NCI-H2081 treated with DMSO at 0.1 percent for 48 hours (cell line): ENCODE measurements around the gene SYNRG.

Experiments
- DNase-seq: peaks from one replicate; lab custom pipeline; 2025; lab: John Stamatoyannopoulos, UW

SYNRG gene

DNA sequence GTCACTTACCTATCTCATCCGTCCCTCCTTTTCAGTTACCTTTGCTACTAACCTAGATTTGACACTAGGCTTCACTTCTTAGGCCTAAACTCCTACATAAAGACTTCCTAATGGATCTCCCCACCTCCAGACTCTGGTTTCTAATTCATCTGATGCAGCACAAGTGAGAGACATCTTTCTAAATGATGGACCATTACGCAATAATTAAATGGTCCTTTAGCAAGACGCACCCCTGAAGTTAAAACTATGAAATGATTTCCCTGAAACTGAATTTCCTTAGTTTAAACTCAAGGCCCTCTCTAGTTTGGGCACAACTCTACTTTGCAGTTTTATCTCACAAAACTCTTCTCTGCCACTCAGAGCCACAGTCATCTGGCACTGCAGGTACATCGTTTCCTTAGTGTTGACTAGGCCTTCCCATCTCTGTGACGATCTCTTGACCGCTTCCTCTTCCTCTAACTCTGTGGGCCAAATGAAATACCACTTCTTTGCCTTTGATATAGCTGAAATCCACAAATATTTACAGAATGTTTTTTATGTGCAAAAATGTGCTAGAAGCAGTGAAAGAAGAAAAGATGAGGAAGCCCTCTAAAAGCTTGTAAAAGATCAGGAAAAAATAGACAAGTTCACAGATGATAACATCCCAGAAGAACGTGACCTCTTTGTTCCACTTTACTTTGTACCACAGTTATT lies 3.3 kb downstream of the SYNRG start:
- DNase-seq, result no peak

DNA sequence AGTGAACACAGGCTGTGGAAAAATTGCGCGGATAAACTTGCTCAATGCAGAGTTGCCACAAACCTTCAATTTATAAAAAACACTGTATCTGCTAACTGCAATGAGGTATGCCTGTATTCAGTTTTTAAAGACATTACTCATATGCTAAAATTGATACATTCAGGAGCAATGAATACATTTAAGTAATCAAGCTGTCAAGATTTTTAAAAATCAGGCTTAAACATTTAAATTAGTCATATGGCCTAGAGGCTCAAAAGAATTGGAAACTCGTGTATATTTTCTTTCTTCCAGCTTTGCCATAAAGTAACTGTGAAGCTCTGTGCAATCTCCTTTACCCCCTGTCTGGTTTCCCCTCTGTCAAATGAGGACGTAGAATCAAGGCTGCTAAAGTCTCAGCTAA lies 4.1 kb downstream of the SYNRG start:
- no peak for DNase-seq

DNA sequence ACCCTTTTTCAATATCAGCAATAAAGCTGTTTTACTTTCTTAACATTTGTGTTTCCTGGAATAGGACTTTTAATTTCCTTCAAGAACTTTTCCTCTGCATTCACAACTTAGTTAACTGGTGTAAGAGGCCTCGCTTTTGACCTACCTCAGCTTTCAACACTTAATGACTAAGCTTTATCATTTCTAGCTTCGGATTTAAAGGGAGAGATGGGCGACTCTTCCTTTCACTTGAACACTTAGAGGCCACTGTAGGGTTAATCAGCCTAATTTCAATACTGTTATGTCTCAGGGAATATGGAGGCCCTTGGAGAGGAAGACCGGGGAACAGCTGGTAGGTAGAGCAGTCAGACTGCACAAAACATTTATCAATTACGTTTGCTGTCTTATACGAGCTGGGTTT lies 4.7 kb downstream of the SYNRG start:
- DNase-seq, result no peak

DNA sequence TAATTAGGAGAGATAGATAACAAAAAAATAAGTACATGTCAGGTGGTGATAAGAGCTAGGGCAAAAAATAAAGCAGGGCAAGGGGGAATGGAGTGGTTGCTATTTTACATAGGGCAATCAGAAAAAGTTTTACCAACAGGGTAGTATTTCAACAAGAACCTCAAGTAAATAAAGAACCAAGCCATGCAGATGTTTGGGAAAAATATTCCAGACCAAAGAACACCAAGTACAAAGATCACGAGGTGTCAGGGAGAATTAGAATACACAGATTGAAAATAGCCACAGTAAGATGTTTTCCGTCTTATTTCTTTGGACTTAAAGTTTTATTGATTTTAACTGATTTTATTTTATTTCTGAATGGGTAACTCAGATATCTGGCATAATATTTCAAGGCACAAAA lies 11.1 kb downstream of the SYNRG start:
- no peak for DNase-seq

DNA sequence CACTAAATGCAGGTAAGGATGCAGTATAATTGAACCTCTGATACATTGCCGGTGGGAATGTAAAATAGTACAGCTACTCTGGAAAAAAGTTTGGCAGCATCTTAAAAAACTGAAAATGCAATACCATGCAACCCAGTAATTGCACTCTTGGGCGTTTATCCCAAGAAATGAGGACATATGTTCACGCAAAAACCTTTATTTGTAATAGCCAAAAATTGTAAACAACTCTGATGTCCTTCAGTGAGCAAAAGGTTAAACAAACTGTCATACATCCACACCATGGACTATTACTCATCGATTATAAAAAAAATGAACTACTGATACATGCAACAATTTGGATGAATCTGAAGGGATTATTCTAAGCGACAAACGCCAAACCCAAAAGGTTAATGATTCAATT lies 16.9 kb downstream of the SYNRG start:
- no peak for DNase-seq

DNA sequence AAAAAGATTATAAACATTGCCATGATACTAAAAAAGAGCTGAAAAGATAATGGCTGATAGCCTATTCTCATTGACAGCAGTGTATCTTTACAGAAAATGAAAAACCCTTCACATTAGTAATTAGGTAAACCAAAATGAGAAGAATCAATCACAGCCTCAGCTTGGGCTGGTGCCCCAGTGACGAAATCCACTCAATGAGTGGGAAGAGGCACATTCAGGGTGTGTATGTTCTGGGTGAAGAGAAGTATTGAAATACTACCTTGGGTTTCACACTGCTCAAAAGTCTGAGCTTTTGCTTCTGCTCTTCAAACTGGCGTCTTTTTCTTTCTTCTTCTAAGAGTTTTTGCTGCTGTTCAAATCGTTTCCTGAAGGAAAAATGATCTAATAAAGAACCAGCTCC lies 24.2 kb downstream of the SYNRG start:
- no peak for DNase-seq

DNA sequence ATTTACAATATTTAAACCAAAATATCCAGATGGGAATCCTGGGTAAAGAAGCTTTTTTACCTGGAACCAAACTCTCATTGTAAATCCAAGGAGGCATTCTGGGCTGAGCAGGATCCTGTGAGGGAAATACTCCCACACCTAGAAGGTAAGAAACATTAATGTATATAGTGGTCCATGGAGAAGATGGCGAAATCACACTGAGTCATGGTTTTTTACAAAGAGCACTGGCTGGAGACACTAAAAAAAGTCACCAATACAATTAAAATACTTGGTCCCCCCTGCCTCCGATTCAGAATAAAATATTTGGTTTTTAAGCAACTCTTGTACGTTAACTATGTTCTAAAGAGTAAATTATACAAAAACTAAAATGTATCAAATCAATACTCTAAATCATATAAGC lies 32.9 kb downstream of the SYNRG start:
- DNase-seq, result no peak

DNA sequence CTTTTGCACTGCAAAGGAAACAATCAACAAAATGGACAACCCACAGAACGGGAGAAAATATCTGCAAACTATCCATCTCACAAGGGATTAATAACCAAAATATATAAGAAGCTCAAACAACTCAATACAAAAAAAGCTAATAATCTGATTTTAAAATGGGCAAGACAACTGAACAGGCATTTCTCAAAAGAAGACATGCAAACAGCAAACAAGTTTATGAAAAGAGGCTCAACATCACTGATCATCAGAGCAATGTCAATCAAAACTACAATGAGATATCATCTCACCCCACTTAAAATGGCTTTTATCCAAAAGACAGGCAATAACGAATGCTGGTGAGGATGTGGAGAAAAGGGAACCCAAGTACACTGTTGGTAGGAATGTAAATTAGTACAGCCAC lies 34.8 kb downstream of the SYNRG start:
- no peak for DNase-seq

DNA sequence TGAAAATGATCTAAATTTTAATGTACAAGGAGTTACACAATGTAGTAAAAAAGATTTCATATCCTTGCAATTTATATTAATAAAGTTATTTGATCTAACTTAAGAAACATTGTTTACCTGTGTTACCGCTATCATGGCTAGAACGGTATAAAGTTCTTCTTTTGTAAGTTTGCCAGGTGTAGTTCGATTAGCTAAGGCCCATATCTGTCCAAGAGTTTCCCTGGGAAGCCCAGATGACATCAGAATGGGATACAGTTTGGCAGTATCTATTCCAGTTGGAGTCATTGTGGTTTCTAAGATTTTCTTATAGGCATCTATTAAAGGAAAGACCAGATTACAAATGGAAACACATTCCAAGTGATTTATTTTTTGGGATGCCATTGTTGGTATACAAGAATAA lies 37.5 kb downstream of the SYNRG start:
- DNase-seq, result no peak

DNA sequence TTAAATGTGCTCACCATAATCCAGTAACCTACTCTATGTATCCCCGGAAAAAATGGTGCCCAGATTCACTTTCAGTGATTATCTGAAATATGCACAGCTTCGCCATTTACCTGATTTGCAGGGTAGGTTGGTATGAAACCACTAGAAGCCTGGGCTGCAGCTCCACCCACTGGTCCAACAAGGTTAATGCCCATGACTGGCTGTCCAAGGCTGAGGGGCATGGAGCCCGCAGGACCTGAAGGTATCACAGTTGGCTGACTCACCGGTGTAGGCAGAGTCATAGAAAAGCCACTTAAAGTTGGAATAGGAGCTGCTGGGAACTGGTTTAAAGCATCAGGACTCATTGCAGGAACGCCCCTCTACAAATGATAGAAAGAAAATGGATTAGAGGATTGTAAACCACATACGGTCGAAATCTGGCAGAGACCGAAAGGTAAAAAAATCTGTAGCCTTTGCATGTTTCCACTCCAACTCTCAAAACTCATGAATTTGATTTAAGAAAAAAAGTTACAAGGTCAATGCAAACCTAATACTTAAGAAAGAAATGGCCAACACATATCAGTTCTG lies 38.6 kb downstream of the SYNRG start:
- no peak for DNase-seq

DNA sequence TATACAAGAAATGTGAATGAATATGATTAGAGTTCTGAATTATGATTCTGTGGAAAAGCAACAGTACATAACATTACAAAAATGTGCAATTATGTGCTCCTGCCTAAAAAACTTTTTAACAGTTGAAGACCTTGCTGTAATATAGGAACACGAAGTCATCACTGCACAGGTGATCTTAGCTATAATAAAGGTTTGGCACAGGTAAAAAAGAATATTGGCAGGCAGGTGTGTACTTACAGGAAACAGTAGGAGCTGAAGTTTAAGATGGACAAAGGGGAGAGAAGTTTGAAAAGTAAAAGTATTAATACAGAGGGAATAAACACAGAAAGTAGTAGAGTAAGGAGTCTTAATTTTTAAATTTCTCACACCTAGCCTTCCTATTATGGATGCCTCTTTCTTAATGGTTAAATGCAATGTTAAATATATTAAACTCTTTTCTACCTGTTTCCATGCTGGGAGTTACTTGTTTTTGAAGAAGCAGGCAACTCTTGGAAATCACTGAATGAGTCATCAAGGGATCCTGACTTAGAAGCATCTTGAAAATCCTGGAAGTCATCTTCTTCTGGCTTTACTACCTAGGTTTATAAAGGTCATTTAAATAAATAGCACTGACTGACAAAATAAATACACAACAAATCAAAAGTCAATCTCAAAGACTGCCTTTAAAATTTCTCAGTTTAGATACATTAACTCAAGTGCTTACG lies 40.7 kb downstream of the SYNRG start:
- no peak for DNase-seq

DNA sequence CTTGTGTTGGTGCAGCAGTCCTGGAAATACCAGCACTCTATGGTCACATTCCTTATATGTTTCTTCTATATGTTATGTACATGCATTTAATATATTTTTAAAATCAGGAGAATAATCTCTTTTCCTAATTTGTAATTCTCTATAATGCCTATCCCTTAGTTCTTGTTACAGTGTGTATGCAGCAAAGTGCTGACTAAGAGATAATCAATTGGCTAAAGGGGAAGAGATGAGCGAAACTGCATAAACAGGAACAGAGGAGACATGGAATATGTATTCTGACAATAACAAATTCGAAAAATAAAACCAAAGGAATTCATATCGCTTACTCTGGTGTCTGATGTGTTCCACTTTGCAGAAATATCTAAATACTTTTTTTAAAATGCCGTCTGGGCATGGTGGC lies 41.7 kb downstream of the SYNRG start:
- DNase-seq, result no peak

DNA sequence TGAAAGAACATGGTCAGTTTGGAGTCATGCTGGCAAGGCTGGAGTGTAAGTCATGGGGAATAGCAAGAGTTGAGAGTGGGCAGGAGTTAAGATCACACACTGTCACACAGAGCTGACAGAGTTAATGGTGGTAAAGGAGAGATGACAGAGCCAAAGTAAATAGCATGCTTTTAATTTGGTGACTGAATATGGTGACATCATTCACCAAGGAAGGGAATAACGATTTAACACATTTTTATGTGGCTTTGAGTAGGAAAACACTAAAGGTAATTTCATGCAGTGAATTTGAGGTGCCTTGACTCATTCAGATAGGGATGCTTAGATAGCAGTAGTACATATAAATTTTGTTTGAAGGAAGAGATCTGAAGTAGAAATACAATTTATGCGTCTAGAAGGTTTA lies 42.1 kb downstream of the SYNRG start:
- DNase-seq, result no peak

DNA sequence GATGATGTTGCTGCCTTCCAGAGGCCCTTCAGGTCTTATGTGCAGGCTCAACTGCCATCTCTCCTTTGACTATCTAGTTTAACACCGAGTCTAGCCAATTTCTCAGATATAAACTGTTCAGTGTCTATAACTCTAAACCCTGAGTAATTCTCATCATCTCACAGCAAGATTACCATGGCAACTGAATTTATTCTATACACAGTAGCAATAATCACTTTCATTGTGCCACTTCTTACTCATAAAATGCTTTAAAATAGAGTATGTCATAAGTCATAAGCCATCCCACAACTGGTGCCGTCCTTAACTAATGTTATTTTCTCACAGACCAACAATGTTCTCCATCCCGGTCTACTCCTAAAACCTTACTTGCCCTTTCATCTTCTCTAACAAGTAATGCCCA lies 45.0 kb downstream of the SYNRG start:
- no peak for DNase-seq

DNA sequence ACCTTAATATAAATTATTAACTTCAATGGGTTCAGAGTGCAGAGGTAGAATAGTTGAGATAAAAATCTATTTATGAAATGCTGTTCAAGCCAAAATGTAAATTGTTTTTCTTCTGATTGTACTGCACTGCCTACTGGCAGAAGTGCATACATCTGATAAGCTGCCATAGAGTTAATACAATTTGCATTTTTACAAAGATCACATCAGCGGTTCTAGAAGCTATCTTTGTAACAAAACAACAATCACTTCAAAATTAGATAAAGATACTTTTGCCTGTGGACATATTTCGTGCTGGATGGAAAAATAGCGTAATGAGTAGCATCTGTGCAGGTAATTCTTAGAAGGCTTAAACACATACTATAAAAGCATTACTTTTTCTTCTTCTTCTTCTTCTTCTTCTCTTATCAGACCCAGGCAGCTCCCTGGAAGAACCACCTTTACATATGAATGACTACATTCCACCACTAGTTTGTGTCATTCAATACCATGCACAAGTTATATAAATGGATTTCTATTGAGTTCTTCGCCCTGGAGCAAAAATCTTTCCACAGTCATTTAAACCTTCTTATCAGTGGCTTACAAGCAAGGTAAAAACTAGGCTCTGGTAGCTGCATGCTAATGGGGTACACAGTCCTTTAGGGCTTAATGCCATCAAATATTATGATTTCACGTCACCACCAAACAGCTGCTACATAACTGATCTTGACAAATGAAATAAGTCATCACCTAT lies 47.0 kb downstream of the SYNRG start:
- DNase-seq, result no peak

DNA sequence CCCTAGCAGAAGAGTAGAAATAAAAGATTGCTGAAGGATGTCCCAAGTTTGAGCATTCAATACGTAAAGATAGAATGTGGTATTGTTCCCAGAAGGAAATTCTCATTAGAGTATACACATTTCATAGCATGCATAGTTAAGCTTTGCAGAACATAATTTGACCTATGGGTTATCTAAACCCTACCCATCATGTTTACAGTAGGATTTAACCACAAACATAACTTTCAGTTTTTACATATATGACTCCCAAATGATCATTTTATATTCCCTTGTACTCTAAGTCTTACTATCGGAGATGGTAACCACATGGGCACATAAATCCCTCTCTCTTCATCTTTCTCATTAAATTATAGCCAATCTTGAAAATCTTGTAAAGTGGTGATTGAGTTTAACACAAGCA lies 50.9 kb downstream of the SYNRG start:
- DNase-seq, result no peak

DNA sequence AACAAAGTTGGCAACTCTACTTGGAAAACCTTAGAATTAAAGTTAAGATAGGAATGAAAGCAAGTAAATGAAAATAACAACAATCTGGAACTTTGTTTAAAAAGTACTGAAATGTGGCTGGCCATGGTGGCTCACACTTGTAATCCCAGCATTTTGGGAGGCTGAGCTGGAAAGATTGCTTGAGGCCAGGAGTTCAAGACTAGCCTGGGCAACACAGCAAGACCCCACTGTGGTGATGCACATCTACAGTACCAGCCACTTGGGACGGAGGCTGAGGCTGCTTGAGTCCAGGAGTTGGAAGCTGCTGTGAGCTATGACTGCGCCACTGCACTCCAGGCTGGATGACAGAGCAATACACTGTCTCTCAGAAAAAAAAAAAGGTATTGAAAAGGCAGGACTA lies 51.7 kb downstream of the SYNRG start:
- no peak for DNase-seq

DNA sequence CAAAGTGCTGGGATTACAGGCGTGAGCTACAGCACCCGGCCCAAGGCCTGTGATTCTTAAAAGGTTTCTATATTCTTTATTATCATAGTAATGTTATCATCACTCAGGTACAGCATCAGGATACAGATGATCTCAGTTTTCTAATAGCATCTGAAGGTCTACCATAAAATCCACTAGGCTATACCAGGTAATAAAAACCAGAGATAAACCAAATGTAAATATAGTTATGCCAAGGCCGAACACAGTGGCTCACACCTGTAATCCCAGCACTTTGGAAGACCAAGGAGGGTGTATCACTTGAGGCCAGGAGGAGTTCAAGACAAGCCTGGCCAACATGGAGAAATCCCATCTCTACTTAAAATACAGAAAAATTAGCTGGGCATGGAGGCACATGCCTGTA lies 53.8 kb downstream of the SYNRG start:
- DNase-seq, result no peak

DNA sequence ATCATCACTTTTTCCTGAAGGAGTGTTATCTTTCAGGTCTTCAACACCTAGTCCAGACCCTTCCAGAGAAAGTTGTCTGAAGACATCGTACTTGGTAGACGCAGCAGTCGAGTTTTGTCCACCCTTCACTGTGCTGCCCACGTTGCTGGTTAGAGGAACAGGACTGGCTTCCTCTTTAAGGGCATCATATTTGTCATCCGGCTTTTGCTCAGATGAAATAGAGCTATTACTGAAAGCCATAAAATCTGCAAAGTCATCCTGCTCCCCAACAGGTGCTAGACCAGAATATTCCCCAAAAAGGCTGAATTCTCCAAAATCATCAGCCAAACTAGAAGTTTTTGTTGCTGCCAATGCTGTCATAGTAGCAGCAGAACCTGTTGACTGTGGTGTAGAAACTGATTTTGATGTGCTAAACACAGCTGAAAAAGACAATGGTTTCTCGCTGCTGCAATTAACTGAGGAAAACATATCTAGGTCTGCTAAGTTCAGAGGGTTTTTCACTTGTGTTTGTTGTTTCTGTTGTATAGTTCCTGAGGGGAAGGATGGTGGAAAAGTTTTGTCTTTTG lies 55.7 kb downstream of the SYNRG start:
- no peak for DNase-seq

DNA sequence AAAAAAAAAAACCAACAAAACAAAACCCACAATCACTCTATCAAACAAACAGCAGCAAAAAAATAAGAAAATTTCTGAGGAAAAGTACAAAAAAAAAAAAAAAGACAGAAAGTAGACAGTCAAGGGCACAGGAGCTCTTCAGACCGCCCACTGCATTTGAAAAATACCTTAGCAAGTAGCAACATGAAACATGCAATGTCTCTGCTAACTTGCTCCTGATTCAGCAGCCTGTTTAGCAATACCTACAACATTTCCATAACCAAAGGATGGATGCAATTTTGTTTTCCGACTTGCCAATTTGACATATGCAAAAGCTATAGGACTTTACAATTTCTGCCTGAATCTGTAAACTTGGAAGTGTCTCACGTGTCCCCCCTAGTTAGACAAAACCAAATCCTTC lies 57.4 kb downstream of the SYNRG start:
- no peak for DNase-seq

DNA sequence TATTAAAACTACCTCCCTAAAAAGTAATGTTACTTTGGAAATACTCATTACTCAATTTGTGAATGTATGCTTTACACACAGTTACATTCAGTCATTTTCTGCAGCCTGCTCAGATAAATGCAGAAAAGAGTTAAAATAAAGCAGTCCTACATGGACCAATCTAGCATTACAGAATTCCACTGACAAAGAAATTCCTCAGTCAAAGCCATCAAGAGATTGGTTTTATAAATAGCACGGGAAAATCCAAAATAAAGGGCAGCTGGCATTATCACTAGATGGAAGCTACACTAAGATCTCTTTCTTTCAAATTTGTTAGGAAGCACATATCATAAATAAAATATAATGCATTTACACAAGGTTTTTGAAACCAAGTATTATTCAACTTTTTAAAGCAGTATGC lies 61.2 kb downstream of the SYNRG start:
- DNase-seq, result no peak

DNA sequence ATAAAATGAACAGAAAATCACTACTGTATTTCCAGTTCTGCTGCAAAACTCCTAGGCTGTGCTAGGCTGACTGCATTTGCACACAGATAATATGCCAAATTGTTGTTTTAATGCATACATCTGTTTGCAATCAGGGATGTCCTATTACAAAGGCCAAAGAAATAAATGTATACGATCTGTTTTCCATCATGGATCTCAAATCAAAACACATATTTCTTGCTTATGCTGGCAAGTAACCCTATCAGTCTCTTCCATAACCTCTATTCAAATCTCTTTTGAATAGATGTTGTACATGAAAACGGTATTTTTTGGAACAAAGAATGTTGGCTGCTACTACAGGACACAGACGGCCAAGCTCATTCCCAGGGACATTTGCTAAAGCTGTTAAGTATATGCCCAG lies 62.9 kb downstream of the SYNRG start:
- DNase-seq, result no peak

DNA sequence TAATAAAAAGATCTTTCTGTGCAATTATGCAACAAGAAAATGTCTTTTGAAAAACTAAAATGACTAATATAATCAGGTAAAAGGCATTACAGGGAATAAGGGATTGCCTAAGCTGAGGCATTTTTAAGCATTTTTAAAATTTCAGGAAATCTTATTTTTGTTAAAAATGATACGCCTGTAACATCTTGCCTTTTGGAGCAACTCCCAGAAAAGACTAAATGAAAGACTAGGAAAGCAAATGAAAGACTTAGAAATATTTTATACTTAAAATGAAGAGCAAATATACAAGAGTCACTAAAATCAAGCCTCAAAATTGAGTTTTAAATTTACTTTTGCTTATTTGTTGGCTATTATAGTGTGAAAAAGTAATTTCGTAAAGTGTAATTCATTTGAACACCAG lies 63.7 kb downstream of the SYNRG start:
- no peak for DNase-seq
